NK-92 (cell line): Measurements from ENCODE around the gene CFAP92.
"Not testable (repeated sequence)": the region's sequence is repeated elsewhere in the genome, so short reads cannot be mapped to it uniquely, and the experiment has no call there.

Source experiments
- DNase-seq: peaks from one replicate; lab custom pipeline; 2025; ENCODE audit not compliant: unreplicated experiment; lab: John Stamatoyannopoulos, UW

CFAP92 gene

GRCh38 chr3:128942161-128942952 lies 51.5 kb downstream of the CFAP92 start:
- DNase-seq, result no peak

- DNase-seq, result no peak
Observed at GRCh38 chr3:128940252-128940651, 53.6 kb downstream of the CFAP92 start.

GRCh38 chr3:128936341-128936740 lies 57.5 kb downstream of the CFAP92 start:
- DNase-seq, result no peak

- DNase-seq, result no peak
Observed at GRCh38 chr3:128935922-128936321, 58.0 kb downstream of the CFAP92 start.

GRCh38 chr3:128933922-128934253 lies 60.0 kb downstream of the CFAP92 start:
- no peak for DNase-seq

- DNase-seq, result no peak
Observed at GRCh38 chr3:128933213-128933921, 60.5 kb downstream of the CFAP92 start.

- no peak for DNase-seq
Observed at GRCh38 chr3:128932516-128933212, 61.2 kb downstream of the CFAP92 start.

GRCh38 chr3:128931046-128931445 lies 62.8 kb downstream of the CFAP92 start:
- no peak for DNase-seq

- DNase-seq, result no peak
Observed at GRCh38 chr3:128929364-128929763, 64.5 kb downstream of the CFAP92 start.

GRCh38 chr3:128923986-128924385 lies 69.9 kb downstream of the CFAP92 start:
- DNase-seq, result not testable (repeated sequence)

- no peak for DNase-seq
Observed at GRCh38 chr3:128923576-128923975, 70.3 kb downstream of the CFAP92 start.

- no peak for DNase-seq
Observed at GRCh38 chr3:128922804-128923459, 70.9 kb downstream of the CFAP92 start.

- no peak for DNase-seq
Observed at GRCh38 chr3:128919988-128920387, 73.9 kb downstream of the CFAP92 start.

- no peak for DNase-seq
Observed at GRCh38 chr3:128917291-128917690, 76.6 kb downstream of the CFAP92 start.

GRCh38 chr3:128914966-128915645 lies 78.8 kb downstream of the CFAP92 start:
- no peak for DNase-seq

- no peak for DNase-seq
Observed at GRCh38 chr3:128911911-128912310, 82.0 kb downstream of the CFAP92 start.

- no peak for DNase-seq
Observed at GRCh38 chr3:128910006-128910405, 83.9 kb downstream of the CFAP92 start.

GRCh38 chr3:128908951-128909350 lies 84.9 kb downstream of the CFAP92 start:
- DNase-seq, result no peak

GRCh38 chr3:128907706-128908445 lies 86.0 kb downstream of the CFAP92 start:
- DNase-seq, result no peak
